C4-2B (cell line): ENCODE data around the gene HSD17B8.

ENCODE experiments used
- CTCF ChIP-seq: fragments of 450-650 bp; conservative IDR thresholded peaks from 2 replicates; pipeline ENCODE4 v1.5.1; 2017; ENCODE audit warnings: mild to moderate bottlenecking
- ZFX ChIP-seq: fragments of 450-650 bp; IDR thresholded peaks from 2 replicates; pipeline ENCODE4 v1.6.1; 2017

- TF ChIP-seq CTCF (no peak), ZFX (no peak)
Observed at GRCh38 chr6:33236328-33236727, 31.9 kb downstream of the HSD17B8 start.
